OCI-LY1 (cell line): ENCODE measurements around the gene SLC38A3.

ENCODE experiments used
- H2AFZ ChIP-seq: fragments of 200-600 bp; sonication (generic), shearing (Covaris generic); 2 replicates; pipeline ENCODE4 v1.6.0; 2014; ENCODE audit warnings: antibody characterized with exemption, mild to moderate bottlenecking, low read length
- H3F3A ChIP-seq: fragments of 200-600 bp; sonication (generic), shearing (Covaris generic); 2 replicates; pipeline ENCODE4 v1.6.0; 2014; ENCODE audit warnings: mild to moderate bottlenecking, antibody characterized with exemption, low read length, moderate library complexity; ENCODE audit not compliant: insufficient read depth
- H3K27ac ChIP-seq: fragments of 200-600 bp; sonication (generic); 2 replicates; pipeline ENCODE4 v1.5.1; 2014; ENCODE audit warnings: low read length, mixed run types, mild to moderate bottlenecking, low read depth; ENCODE audit not compliant: poor library complexity, severe bottlenecking
- H3K27me3 ChIP-seq: fragments of 200-600 bp; sonication (generic); 2 replicates; pipeline ENCODE4 v1.6.0; 2014; ENCODE audit warnings: antibody characterized with exemption, mild to moderate bottlenecking, low read length, moderate library complexity; ENCODE audit not compliant: insufficient read depth
- H3K36me3 ChIP-seq: fragments of 200-600 bp; sonication (generic); 2 replicates; pipeline ENCODE4 v1.6.1; 2014; ENCODE audit warnings: mild to moderate bottlenecking, antibody characterized with exemption, low read length, moderate library complexity, mixed read lengths; ENCODE audit not compliant: insufficient read depth
- H3K4me1 ChIP-seq: fragments of 200-600 bp; sonication (generic); 2 replicates; pipeline ENCODE4 v1.5.1; 2014; ENCODE audit warnings: mild to moderate bottlenecking, low read length, moderate library complexity; ENCODE audit not compliant: insufficient read depth, severe bottlenecking
- H3K4me2 ChIP-seq: fragments of 200-600 bp; sonication (generic), shearing (Covaris generic); 2 replicates; pipeline ENCODE4 v1.6.1; 2014; ENCODE audit warnings: low read length
- H3K4me3 ChIP-seq: fragments of 200-600 bp; sonication (generic); 2 replicates; pipeline ENCODE4 v1.5.1; 2014; ENCODE audit warnings: low read length, low read depth, mild to moderate bottlenecking, mixed read lengths; ENCODE audit not compliant: poor library complexity, severe bottlenecking
- H3K79me2 ChIP-seq: fragments of 200-600 bp; shearing (Covaris generic); 2 replicates; pipeline ENCODE4 v1.6.1; 2016; ENCODE audit warnings: mixed run types, low read length, mixed read lengths; ENCODE audit not compliant: insufficient read depth
- H3K9ac ChIP-seq: fragments of 200-600 bp; sonication (generic), shearing (Covaris generic); 2 replicates; pipeline ENCODE4 v1.6.1; 2014; ENCODE audit warnings: mild to moderate bottlenecking, low read length, mixed read lengths
- H3K9me2 ChIP-seq: fragments of 200-600 bp; sonication (generic), shearing (Covaris generic); 2 replicates; pipeline ENCODE4 v1.6.1; 2014; ENCODE audit warnings: low read depth, mild to moderate bottlenecking, low read length, mixed read lengths
- H3K9me3 ChIP-seq: fragments of 200-600 bp; shearing (Covaris generic); 2 replicates; pipeline ENCODE4 v1.6.1; 2014; ENCODE audit warnings: low read length, mixed read lengths
- H4K20me1 ChIP-seq: fragments of 200-600 bp; sonication (generic), shearing (Covaris generic); 2 replicates; pipeline ENCODE4 v1.6.0; 2016; ENCODE audit warnings: mild to moderate bottlenecking, low read length; ENCODE audit not compliant: insufficient read depth
- EZH2 ChIP-seq: fragments of 200-600 bp; sonication (generic), shearing (Covaris generic); IDR thresholded peaks from 2 replicates; pipeline ENCODE4 v1.8.0; 2017; ENCODE audit warnings: borderline replicate concordance, mixed run types, mild to moderate bottlenecking, antibody characterized with exemption, low read length, moderate library complexity, mixed read lengths
- TF ChIP-seq, protein P1 (sequence below): fragments of 200-600 bp; sonication (generic), shearing (Covaris generic); IDR thresholded peaks from 2 replicates; pipeline ENCODE4 v1.5.1; 2017; ENCODE audit warnings: mild to moderate bottlenecking, antibody characterized with exemption, low read length, moderate library complexity, mixed read lengths

SLC38A3 gene

DNA sequence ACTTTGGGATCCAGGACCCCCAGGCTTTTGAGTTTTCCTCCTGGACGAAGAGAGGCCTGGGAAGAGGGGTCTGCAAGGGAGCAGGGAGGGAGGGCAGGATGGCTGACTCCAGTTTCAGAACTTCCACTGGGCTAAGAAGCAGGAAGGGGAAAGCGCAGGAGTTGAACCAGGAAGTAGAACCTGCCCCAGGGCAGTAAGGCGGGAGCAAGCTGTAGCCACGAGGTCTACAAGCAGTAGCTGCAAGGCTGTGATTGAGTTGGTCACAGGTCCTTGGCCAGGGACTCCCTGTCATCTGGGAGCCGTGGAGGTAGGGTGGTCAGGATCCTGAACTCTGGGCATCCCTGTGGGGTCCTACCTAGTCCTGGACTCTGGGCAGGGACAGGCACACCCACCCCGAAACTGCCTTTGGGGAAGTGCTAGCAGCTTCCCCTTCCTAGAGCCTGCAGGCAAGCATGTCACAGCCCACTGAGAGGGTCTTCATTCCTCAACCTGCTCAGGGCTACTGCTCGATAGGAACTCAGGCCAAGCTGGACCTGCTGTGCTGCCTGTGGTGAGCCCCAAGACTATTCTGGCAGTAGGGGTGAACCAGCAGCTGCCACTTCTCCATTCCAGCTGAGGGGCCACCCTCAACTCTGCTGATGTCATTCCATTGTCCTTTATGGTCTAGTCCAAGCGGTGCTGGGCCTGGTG, 25.2 kb downstream of the SLC38A3 start:
- Histone ChIP-seq H3K36me3 (no peaks in the 10 kb centered on the region), H3K27me3 (no peaks in the 10 kb centered on the region), H3K79me2 (no peaks in the 10 kb centered on the region), H3K4me1 (peaks cover 36% of the 10 kb centered on the region), H3K9me3 (no peaks in the 10 kb centered on the region), H3K9ac (no peak overlapping the region), H3K4me2 (no peak overlapping the region), H3F3A (no peaks in the 10 kb centered on the region), H2AFZ (no peak overlapping the region), H4K20me1 (no peaks in the 10 kb centered on the region), H3K9me2 (no peaks in the 10 kb centered on the region), H3K27ac (no peak overlapping the region), H3K4me3 (no peak overlapping the region)
- no peak for TF ChIP-seq EZH2
- TF ChIP-seq, protein P1, sequence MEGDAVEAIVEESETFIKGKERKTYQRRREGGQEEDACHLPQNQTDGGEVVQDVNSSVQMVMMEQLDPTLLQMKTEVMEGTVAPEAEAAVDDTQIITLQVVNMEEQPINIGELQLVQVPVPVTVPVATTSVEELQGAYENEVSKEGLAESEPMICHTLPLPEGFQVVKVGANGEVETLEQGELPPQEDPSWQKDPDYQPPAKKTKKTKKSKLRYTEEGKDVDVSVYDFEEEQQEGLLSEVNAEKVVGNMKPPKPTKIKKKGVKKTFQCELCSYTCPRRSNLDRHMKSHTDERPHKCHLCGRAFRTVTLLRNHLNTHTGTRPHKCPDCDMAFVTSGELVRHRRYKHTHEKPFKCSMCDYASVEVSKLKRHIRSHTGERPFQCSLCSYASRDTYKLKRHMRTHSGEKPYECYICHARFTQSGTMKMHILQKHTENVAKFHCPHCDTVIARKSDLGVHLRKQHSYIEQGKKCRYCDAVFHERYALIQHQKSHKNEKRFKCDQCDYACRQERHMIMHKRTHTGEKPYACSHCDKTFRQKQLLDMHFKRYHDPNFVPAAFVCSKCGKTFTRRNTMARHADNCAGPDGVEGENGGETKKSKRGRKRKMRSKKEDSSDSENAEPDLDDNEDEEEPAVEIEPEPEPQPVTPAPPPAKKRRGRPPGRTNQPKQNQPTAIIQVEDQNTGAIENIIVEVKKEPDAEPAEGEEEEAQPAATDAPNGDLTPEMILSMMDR = no peak

- no peak for TF ChIP-seq EZH2
- TF ChIP-seq, protein P1 = no peak
- H3K27ac ChIP-seq = no peak overlapping the region
These were observed 25.7 kb downstream of the SLC38A3 start for GRCh38 chr3:50230794-50231125.

DNA sequence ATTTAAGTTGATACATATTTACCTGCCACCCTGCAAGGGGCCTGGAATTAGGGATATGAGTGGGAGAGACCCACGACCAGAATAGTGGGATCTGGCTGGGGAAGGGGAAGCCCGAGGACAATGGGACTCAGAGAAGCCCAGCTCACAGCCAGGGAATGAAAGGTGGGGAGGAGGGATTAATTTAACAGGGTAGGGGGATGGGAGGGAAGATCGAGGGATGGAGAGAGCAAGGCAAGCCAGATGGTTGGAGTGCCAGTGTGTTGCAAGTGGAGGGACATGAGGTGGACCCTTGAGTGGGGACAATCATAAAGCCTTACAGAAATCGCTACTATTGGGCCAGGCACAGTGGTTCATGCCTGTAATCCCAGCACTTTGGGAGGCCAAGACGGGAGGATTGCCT, 26.5 kb downstream of the SLC38A3 start:
- Histone ChIP-seq H3K4me3 (no peak overlapping the region), H3K9me2 (no peaks in the 10 kb centered on the region), H3K36me3 (no peaks in the 10 kb centered on the region), H3K27ac (no peak overlapping the region), H3K9me3 (no peaks in the 10 kb centered on the region), H2AFZ (no peak overlapping the region), H3K9ac (no peak overlapping the region), H3K4me2 (no peak overlapping the region), H4K20me1 (no peaks in the 10 kb centered on the region), H3F3A (no peaks in the 10 kb centered on the region), H3K4me1 (peaks cover 35% of the 10 kb centered on the region), H3K79me2 (peaks cover 4% of the 10 kb centered on the region), H3K27me3 (no peaks in the 10 kb centered on the region)
- TF ChIP-seq EZH2 = no peak
- TF ChIP-seq, protein P1 = no peak

More at GRCh38 chr3:50230794-50231125, 25.7 kb downstream of the SLC38A3 start:
- H3K4me1 ChIP-seq = peaks cover 40% of the 10 kb centered on the region
- H3K4me3 ChIP-seq = no peak overlapping the region
- no peaks in the 10 kb centered on the region for H3K36me3 ChIP-seq
- H3F3A ChIP-seq = no peaks in the 10 kb centered on the region
- H3K9me2 ChIP-seq = no peaks in the 10 kb centered on the region
- no peaks in the 10 kb centered on the region for H3K9me3 ChIP-seq
- no peak overlapping the region for H2AFZ ChIP-seq
- H3K4me2 ChIP-seq = no peak overlapping the region
- no peaks in the 10 kb centered on the region for H3K79me2 ChIP-seq
- no peak overlapping the region for H3K9ac ChIP-seq
- no peaks in the 10 kb centered on the region for H4K20me1 ChIP-seq
- no peaks in the 10 kb centered on the region for H3K27me3 ChIP-seq
